ENCODE results near the gene LRP1B.
"Not testable (repeated sequence)": the region's sequence is repeated elsewhere in the genome, so short reads cannot be mapped to it uniquely, and the experiment has no call there.

The LRP1B gene

GRCh38 chr2:140354544-140354943, 1776.3 kb downstream of the LRP1B start:
- DNase-seq = no peak

DNA sequence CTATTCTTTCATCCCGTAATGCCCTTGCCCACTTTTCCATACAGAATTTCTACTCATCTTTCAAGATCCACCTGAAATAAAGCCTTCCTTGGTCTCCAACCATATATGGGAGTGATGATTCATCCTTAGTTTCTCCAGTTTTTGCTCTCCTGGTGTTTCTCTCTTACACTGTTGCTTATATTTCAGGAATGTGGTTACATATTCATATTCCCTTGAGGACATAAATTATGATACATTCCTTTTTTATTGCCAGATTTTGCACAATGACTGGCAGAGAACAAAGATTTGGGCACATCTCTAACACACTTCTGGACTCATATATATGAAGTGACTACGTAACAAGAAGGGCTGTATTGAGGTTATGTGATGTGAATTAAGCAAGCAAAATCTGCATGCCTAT, 1777.3 kb downstream of the LRP1B start:
- no peak for DNase-seq

- DNase-seq = no peak
Measured at GRCh38 chr2:140351692-140352091, 1779.1 kb downstream of the LRP1B start.

DNA sequence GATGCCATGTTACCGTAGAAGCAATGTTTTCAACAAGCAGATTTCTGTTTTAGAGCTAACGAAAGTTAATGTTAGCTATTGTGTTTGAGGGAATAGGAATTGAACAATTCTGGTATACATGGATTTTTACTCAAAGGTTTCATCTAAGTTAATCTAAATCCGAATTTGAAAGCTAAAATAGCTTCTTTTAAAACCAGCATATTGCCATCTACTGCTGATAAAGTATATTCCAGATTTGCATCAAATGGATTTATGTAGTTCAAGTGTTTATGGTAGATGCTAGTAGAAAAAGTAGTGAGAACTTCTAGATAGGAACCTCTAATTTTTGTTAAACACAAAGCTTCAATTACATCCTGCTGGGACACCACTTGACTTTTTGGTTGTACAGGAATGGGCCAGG, 1781.1 kb downstream of the LRP1B start:
- DNase-seq = no peak

DNA sequence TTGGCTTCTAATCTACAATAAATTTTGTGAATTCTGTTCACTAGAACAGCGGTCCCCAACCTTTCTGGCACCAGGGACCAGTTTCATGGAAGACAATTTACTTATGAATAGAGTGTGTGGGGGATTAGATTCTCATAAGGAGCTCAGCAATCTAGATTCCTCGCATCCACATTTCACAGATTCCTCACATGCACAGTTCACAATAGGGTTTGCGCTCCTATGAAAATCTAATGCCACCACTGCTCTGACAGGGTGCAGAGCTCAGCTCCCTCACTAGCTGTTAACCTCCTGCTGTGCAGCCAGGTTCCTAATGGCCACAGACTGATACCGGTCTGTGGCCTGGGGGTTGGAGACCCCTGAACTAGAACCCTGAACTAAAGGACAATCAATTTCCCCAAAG, 1782.0 kb downstream of the LRP1B start:
- DNase-seq = no peak

DNA sequence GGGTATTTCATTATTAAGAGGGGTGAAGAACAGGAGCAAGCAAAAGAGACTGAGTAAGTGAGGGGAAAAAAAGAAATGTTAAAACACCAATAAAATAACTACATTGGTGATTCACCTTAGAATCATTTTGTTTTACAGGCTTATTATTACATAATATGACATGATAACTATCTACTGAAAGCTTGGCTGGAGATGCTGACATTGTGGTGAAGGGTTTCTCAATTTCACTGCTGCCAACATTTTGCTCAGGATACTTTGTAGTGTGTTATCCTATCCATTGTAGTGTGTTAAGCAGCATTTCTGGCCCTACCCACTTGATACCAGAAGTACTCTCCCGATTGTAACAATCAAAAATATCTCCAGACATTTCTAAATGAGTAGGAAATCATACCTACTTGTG, 1786.0 kb downstream of the LRP1B start:
- no peak for DNase-seq

DNA sequence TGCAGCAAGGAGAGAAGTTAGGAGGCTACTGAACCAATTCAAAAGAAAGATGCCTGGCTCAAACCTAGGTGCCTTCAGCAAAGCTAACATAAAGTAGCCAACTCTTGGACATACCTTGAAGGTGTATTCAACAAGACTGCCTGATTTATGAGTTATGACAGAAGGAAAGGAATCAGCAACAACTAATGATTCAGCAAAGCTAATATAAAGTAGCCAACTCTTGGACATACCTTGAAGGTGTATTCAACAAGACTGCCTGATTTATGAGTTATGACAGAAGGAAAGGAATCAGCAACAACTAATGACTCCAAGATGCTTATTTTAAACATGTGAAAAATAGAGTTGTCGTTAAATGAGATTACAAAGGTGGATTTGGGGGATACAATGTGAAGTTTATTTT, 1786.5 kb downstream of the LRP1B start:
- not testable (repeated sequence) for DNase-seq

DNA sequence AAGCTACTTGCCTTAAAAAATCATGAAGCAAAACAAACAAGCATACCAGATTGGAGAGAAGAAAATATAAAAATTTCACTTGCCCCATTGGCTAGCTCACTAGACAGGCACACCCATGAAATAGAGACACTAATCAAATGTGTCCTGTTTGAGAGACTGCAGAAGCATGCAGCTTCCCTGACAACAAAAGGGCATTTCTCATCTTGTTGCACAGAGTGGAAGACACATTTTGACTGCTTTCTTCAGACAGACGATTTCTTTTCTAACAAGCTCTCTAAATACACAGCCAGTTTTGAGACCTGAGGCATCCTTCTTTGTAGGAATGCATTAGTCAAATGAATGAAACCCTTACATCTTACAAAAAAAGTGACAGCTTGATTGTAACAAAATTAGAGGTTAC, 1792.0 kb downstream of the LRP1B start:
- DNase-seq = no peak

DNA sequence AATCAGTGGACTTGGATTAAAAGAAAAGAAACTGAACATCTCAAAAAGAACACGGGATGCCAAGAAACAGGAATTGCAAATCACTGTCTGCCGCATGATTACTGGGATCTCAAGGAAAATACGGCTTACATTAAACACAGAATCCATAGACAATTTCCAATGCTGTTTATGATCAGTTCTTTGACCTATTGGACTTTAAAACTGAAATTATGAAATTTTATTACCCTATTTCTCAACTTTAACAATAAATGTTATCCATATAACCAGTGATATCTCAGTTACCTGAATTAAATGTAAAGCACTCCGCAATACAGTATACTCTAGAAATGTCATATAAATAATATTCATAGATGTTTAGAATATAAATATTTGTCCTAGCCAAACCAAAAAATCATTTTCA, 1793.8 kb downstream of the LRP1B start:
- no peak for DNase-seq

DNA sequence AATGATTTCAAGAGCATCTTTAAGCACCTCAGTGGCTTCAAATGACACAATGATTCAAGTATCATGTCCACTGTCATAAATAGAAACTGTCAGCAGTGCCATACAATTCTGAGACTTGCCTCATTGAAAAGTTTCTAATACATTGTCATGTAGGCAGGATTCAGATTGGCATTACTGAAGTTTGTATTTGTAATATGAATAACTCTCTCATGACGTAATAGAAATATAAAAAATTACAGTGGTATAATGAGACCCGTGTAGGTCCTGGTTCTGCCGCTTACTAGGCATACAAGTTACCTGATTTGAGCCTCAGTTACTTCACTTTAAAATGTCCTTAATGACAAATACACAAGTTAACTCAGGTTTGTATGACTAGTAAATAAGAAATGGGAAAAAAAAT, 1814.5 kb downstream of the LRP1B start:
- no peak for DNase-seq

- DNase-seq = no peak
Measured at GRCh38 chr2:140311905-140312304, 1818.9 kb downstream of the LRP1B start.

DNA sequence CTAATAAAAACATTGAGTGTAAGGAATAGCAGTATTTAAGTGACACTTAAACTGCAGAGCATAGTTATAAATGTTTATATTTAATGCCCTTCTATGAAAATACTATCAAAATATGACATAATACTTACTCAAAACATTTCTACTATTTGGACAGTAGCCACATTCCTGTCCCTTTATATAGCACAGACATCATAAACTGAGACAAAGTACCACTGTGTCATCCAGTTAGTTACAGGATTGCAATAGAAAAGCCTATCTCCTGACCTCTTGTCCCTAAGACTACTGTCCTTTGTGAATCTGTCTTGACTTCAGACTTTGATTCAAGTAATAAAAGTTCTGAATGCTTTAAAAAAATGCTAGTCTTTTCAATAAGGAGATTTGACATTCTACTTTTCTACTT, 1822.1 kb downstream of the LRP1B start:
- DNase-seq = no peak

DNA sequence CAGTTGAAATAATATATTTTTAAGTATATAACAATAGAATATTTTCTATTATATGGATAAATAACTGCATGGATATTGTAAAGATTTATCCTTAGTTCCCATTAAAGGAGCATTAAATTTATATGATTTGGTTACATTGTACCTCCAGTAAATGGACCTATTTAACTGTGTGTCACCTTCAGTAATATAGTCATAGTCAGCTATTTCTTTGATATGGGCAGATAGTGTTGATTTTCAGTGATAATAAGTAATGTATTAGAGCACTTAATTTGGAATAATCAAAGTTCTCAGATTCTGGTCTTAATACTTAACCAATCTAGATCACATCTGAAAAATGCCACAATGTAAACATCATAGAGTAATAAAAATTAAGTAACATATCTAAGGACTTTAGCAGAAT, 1823.3 kb downstream of the LRP1B start:
- DNase-seq = no peak

DNA sequence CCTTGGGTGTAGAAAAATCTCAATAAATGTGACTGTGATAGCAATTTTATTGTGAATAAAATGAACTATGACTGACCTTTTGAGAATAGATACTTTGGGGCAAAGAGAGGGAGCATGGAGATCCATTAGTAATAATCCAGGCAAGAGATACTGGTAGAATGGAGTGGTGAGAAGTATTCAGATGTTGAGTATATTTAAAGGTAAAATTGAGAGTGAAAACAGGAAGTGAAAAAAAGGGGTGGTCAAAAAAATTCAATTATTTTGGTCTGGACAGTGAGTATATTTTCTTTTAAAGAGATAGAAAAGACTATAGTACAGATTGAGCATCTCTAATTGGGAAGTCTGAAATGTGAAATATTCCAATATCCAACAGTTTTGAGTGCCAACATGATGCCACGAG, 1835.0 kb downstream of the LRP1B start:
- DNase-seq = no peak

DNA sequence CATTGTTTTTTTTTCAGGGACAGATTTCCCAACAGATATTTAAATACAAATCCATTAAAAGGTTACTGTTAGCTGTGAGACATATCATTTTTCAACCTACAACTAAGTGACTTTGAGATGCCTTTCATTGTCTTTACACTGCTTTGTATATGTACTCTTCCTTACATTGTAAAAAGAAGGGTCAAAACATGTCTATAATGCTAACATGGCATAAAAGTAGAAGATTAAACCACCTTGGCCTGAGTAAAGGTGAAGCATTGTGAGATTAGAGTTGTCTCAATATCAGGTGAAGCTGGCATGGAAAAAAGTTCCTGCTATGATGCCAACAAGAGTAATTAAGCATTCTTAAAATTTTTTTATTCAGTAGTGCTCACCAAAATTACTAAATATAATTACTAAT, 1842.1 kb downstream of the LRP1B start:
- DNase-seq = no peak

GRCh38 chr2:140288213-140288612, 1842.6 kb downstream of the LRP1B start:
- no peak for DNase-seq

- no peak for DNase-seq
Measured at GRCh38 chr2:140286377-140286776, 1844.4 kb downstream of the LRP1B start.

- not testable (repeated sequence) for DNase-seq
Measured at GRCh38 chr2:140277344-140277743, 1853.5 kb downstream of the LRP1B start.

GRCh38 chr2:140276661-140277060, 1854.2 kb downstream of the LRP1B start:
- DNase-seq = no peak

DNA sequence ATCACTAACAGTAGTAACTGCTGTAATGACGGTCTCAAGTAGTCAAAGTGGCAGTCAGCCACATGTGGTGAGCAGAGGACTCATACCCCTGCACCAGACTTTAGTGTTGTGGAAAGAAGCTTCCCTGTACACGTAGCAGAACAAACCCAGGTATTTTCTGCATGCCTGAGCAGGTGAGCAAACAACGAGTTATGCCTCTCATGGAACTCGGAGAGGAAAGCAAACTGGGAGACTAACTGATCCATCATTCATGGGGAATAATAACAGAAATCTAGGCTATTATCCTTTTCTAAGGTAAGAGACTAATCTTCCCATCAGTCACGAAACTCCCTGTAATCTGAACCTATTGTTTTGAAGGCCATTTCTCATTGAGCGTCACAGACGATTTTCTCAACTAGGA, 1855.4 kb downstream of the LRP1B start:
- peak; percentile 93 for DNase-seq

GRCh38 chr2:140274891-140275290, 1855.9 kb downstream of the LRP1B start:
- peak; percentile 72 for DNase-seq

- no peak for DNase-seq
Measured at GRCh38 chr2:140273958-140274357, 1856.9 kb downstream of the LRP1B start.

DNA sequence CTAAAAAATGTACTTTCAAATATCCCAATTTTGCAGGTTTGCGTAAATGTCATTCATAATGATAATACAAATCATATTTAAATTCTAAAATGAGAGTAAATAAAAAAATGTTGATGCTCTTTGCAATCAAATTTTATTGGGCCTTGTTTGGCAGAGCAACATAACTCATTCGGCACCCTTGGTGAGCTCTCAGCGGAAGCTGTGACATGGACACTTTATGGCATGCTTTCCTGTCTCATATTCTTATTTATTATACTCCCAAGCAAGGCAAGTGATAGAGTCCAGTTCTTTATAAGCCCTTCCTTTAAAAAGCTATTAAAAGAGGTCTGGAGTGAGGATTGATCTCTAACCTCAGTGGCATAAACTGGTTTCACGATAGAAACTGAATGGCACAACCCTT, 1857.4 kb downstream of the LRP1B start:
- no peak for DNase-seq

DNA sequence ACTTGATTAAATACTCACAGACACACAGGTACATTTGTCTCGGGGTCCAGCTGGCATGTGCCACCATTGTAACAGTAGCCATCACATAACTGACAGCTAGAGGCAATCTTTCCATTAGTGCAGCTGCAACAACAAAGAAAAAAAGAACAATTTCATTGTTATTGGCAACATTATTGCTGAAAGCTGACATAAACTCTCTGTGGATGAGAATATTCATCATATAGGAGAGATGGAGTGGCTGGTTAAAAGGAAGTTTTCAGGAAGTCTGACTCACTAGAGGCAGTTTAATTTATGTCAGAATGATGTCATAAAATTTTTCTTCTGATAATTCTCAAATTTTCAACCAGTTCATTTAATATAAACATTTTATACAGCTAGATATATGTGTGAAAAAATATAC, 1860.6 kb downstream of the LRP1B start:
- DNase-seq = peak; percentile 35

DNA sequence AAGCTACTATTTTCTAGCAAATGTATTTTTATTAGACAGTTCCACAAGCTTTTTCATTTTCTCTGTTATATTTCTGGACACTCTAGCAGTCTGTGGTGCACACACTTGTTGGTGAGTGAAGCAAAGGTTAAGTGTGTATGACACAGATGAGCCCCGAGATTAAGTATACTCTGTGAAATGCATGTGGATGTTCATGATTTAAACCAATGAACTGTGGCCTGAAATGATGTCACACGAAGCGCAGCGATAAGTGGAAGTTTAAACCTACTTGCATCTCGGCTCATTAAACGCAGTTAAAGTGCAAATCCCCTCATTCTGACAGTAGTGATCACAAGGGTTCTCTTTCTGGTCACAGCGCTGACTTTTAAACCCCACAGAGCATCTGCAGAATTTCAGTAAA, 1861.8 kb downstream of the LRP1B start:
- no peak for DNase-seq

DNA sequence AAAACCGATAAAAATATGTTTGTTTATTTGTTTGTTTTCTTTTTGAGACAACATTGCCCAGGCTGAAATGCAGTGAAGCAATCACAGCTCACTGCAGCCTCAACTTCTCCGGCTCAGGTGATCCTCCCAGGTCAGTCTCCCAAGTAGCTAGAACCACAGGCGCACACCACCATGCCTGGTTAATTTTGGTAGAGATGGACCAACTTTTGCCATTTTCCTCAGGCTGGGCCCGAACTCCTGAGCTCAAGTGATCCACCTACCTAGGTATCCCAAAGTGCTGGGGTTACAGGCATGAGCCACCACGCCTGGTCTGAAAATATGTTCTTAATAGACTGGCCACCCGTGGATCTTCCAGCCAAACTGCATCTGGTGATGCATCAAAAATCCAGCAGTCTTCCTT, 1867.9 kb downstream of the LRP1B start:
- DNase-seq = no peak

All from NCI-H146 (cell line).